GM12878 (cell line): Measurements from ENCODE around the gene ANGPTL2. TPM values are rescaled to one million over a fixed set of nuclear protein-coding genes. Genes with fewer than 3 reads are reported as not detected.

Experiments
- ATAC-seq: fragments of 200-7000 bp; cut with Tn5 transposase; 3 replicates; pipeline ENCODE4 v1.9.1; 2020; ENCODE audit warnings: mild to moderate bottlenecking, moderate library complexity
- BruUV-seq: library from RNA; stranded (reverse); fragments of 400-500 nt; replicated peaks from 2 replicates; lab custom pipeline; 2021; lab: Mats Ljungman, UMichigan
- CTCF ChIA-PET: fragments of 300-600 bp; sonication (Branson Sonifier 250); formaldehyde crosslinking; extraction: SDS; loops from one replicate; lab custom pipeline; 2021; ENCODE audit warnings: inconsistent platforms; lab: Yijun Ruan, JAX
- POLR2A ChIA-PET: fragments of 350-600 bp; formaldehyde crosslinking; extraction: SDS; loops from one replicate; lab custom pipeline; 2021; ENCODE audit warnings: inconsistent platforms; lab: Charles Lee
- RAD21 ChIA-PET: fragments of 300-600 bp; sonication (Branson Sonifier 250); formaldehyde crosslinking; loops from one replicate; lab custom pipeline; 2023; ENCODE audit warnings: antibody characterized with exemption; ENCODE audit not compliant: unreplicated experiment; lab: Charles Lee
- SMC1A ChIA-PET: fragments of 300-600 bp; sonication (Branson Sonifier 250); formaldehyde crosslinking; loops from one replicate; lab custom pipeline; 2023; ENCODE audit not compliant: unreplicated experiment, uncharacterized antibody; lab: Charles Lee
- DNase-seq: peaks from one replicate; pipeline ENCODE4 v3.0.0-alpha.2; 2011; ENCODE audit warnings: low read depth, low spot score
- FAIRE-seq: peaks from 3 replicates; lab custom pipeline; 2011; peaks lifted over from hg19 to GRCh38; lab: Jason Lieb, UNC
- H2AFZ ChIP-seq: 2 replicates; pipeline ENCODE4 v1.6.0; 2011; ENCODE audit warnings: low read depth, low read length, control low read depth; ENCODE audit not compliant: control insufficient read depth
- H3K27ac ChIP-seq: 2 replicates; pipeline ENCODE4 v1.5.1; 2011; ENCODE audit warnings: control low read depth; ENCODE audit not compliant: control insufficient read depth, insufficient read depth
- H3K27me3 ChIP-seq, 2 experiments: replicated peaks in 1 of 2; 2 replicates each; pipeline versions ENCODE4 v1.6.0 to v1.6.1; 2011; ENCODE audit warnings: low read length in 1 of 2; ENCODE audit not compliant: control insufficient read depth in 2 of 2, insufficient read depth in 2 of 2
- H3K36me3 ChIP-seq, 2 experiments: 2 replicates each; pipeline ENCODE4 v1.5.1; 2011; ENCODE audit warnings: low read length in 1 of 2; ENCODE audit not compliant: control insufficient read depth in 2 of 2, insufficient read depth in 2 of 2
- H3K4me1 ChIP-seq: 2 replicates; pipeline ENCODE4 v1.6.1; 2011; ENCODE audit warnings: mild to moderate bottlenecking, low read length, moderate library complexity, mixed read lengths; ENCODE audit not compliant: control insufficient read depth, insufficient read depth
- H3K4me2 ChIP-seq: 2 replicates; pipeline ENCODE4 v1.6.0; 2011; ENCODE audit warnings: control low read depth; ENCODE audit not compliant: control insufficient read depth, insufficient read depth
- H3K4me3 ChIP-seq: fragments of 200-600 bp; sonication (generic); 2 replicates; pipeline ENCODE4 v1.5.1; 2016
- H3K79me2 ChIP-seq: 2 replicates; pipeline ENCODE4 v1.6.0; 2011; ENCODE audit warnings: low read length; ENCODE audit not compliant: control insufficient read depth, insufficient read depth
- H3K9ac ChIP-seq: 2 replicates; pipeline ENCODE4 v1.8.0; 2011; ENCODE audit warnings: low read length, control low read depth, mixed read lengths; ENCODE audit not compliant: control insufficient read depth, insufficient read depth
- H3K9me3 ChIP-seq: replicated peaks from 3 replicates; pipeline ENCODE4 v1.5.1; 2011; ENCODE audit warnings: mild to moderate bottlenecking, low read length; ENCODE audit not compliant: control insufficient read depth, insufficient read depth
- H4K20me1 ChIP-seq: 2 replicates; pipeline ENCODE4 v1.6.0; 2011; ENCODE audit not compliant: control insufficient read depth, insufficient read depth
- BCL11A ChIP-seq: IDR thresholded peaks from 2 replicates; pipeline ENCODE4 v1.6.1; 2011; ENCODE audit warnings: low read depth, low read length
- CEBPZ ChIP-seq: fragments of 150-350 bp; IDR thresholded peaks from 2 replicates; pipeline ENCODE4 v1.6.1; 2016; ENCODE audit warnings: low read depth, low read length
- CHD2 ChIP-seq: IDR thresholded peaks from 2 replicates; pipeline ENCODE4 v1.6.1; 2011; ENCODE audit warnings: low read depth, low read length, improper control_type of control experiment, borderline replicate concordance
- IKZF1 ChIP-seq: fragments of 450-650 bp; conservative IDR thresholded peaks from 2 replicates; pipeline ENCODE4 v1.6.1; 2017; ENCODE audit warnings: antibody characterized with exemption, mild to moderate bottlenecking
- JUNB ChIP-seq: IDR thresholded peaks from 2 replicates; pipeline ENCODE4 v1.6.1; 2016; ENCODE audit warnings: antibody characterized with exemption, mild to moderate bottlenecking
- NKRF ChIP-seq: fragments of 450-650 bp; conservative IDR thresholded peaks from 2 replicates; pipeline ENCODE4 v1.6.1; 2017; ENCODE audit warnings: mild to moderate bottlenecking, moderate library complexity
- NR2C1 ChIP-seq: fragments of 450-650 bp; IDR thresholded peaks from 2 replicates; pipeline ENCODE4 v1.6.1; 2017; ENCODE audit warnings: antibody characterized with exemption, mild to moderate bottlenecking, moderate library complexity
- NR2F1 ChIP-seq: fragments of 450-650 bp; conservative IDR thresholded peaks from 2 replicates; pipeline ENCODE4 v1.6.1; 2017; ENCODE audit warnings: mild to moderate bottlenecking
- NRF1 ChIP-seq: conservative IDR thresholded peaks from 2 replicates; pipeline ENCODE4 v1.6.1; 2011; ENCODE audit warnings: mild to moderate bottlenecking, low read depth, low read length, improper control_type of control experiment
- TCF3 ChIP-seq: IDR thresholded peaks from 2 replicates; pipeline ENCODE4 v1.6.1; 2012; ENCODE audit warnings: low read depth, mild to moderate bottlenecking, low read length, borderline replicate concordance; ENCODE audit not compliant: insufficient read depth
- ZNF687 ChIP-seq: fragments of 450-650 bp; IDR thresholded peaks from 2 replicates; pipeline ENCODE4 v1.6.1; 2017; ENCODE audit warnings: mild to moderate bottlenecking, moderate library complexity
- WGBS: methylation state at CpG from one replicate; pipeline ENCODE4 v1.1.6; 2016; ENCODE audit warnings: low lambda C conversion rate; ENCODE audit not compliant: insufficient replicate concordance, insufficient coverage; ENCODE audit errors: missing lambda C conversion rate; 5-methylcytosine and 5-hydroxymethylcytosine counted together
- in situ Hi-C: fragments of 300-500 bp; cut with MboI; formaldehyde crosslinking; loops from 9 replicates; pipeline ENCODE4 v1.14.3; 2018; ENCODE audit warnings: mixed read lengths
- intact Hi-C: fragments of 100-400 bp; cut with micrococcal nuclease; formaldehyde crosslinking; loops from one replicate; pipeline ENCODE4 v1.14.2; 2022; ENCODE audit not compliant: unreplicated experiment
- polyA plus RNA-seq, 11 experiments: library from polyadenylated mRNA; depleted of rRNA in 4 of 11; unstranded in 6 of 11; stranded (reverse) in 5 of 11; fragments of >200 nt; fragmentation: Nextera tagmentation in 4 of 11; fragmentation: Illumina TruSeq in 1 of 11; extraction: Ambion mirVana in 4 of 11; extraction: Trizol in 1 of 11; gene quantifications; 1 replicate in 1 of 11; 2 replicates in 10 of 11; pipeline versions ENCODE4 v1.2.1 to v1.2.3, GENCODE V29; 2011 to 2016; ENCODE audit warnings: inconsistent platforms in 2 of 11, missing spikeins in 2 of 11, low read depth in 1 of 11
- total RNA-seq, 4 experiments: library from RNA; depleted of rRNA in 3 of 4; stranded (reverse); fragments of >200 nt in 3 of 4; fragmentation: Illumina TruSeq in 1 of 4; extraction: Trizol in 1 of 4; gene quantifications; 2 replicates each; pipeline versions ENCODE4 v1.2.1 to v1.2.3, GENCODE V29; 2013 to 2021

ANGPTL2 gene
- total and polyA plus RNA-seq, 10 of the 15 experiments (the other 5 are each of a cell fraction or from before 2014, with no cell fraction given) = 0.13 to 2.6 (median 0.82) TPM; not detected in 1

GRCh38 chr9:127059765-127060361 lies 62.6 kb downstream of the ANGPTL2 start (continued):
- no peak for TF ChIP-seq NRF1
- no peak for TF ChIP-seq JUNB
- 0 out of 2 replicates have a peak, but pooled peaks have one; percentile 30 for TF ChIP-seq CHD2
- TF ChIP-seq IKZF1 = peak; percentile 53; the same call in 1 of the 2 replicates
- TF ChIP-seq CEBPZ = no peak

GRCh38 chr9:127059030-127059429 lies 63.4 kb downstream of the ANGPTL2 start:
- 94% methylated on average over 2 of the region's 2 CpGs for WGBS
- BruUV-seq = no TSS peak
- TF ChIP-seq IKZF1 (peak; percentile 35; the same call in 1 of the 2 replicates), NR2F1 (peak; percentile 54; the same call in 1 of the 2 replicates), NKRF (no peak), TCF3 (0 out of 2 replicates have a peak, but pooled peaks have one; percentile 10), BCL11A (no peak), NR2C1 (peak; percentile 56), ZNF687 (peak; percentile 22; the same call in 1 of the 2 replicates)

More at GRCh38 chr9:127059030-127059429, 63.4 kb downstream of the ANGPTL2 start:
- ChIA-PET CTCF (interaction anchor here (0.6 to 3.2 kb wide), 13 partner anchors 9 to 120 kb away, joined by 3 to 13 read pairs (median 3); no protein-coding TSS in a partner anchor), RAD21 (interaction anchor here (1.1 to 6.2 kb wide), 15 partner anchors 16 to 140 kb away, joined by 3 to 72 read pairs (median 8); partner anchors contain the start of gene ANGPTL2), POLR2A (interaction anchor here (0.6 to 4.4 kb wide), 7 partner anchors 52 to 126 kb away, joined by 3 to 38 read pairs (median 6); no protein-coding TSS in a partner anchor), SMC1A (interaction anchor here (0.6 to 9.2 kb wide), 22 partner anchors 9 to 139 kb away, joined by 3 to 92 read pairs (median 6); no protein-coding TSS in a partner anchor)
- intact Hi-C loops (no loop called here), in situ Hi-C loops (no loop called here)
- FAIRE-seq (no peak), DNase-seq (no peak), ATAC-seq (no peak)
- Histone ChIP-seq H3K27ac (no peak overlapping the region), H3K9ac (no peak overlapping the region), H3K79me2 (no peaks in the 10 kb centered on the region), H3K4me3 (no peak overlapping the region), H3K4me2 (no peak overlapping the region), H2AFZ (no peak overlapping the region), H3K36me3 (no peaks in the 10 kb centered on the region; a peak in 1 of 4 replicates), H3K9me3 (no peaks in the 10 kb centered on the region), H3K4me1 (peaks cover 5% of the 10 kb centered on the region), H4K20me1 (no peaks in the 10 kb centered on the region), H3K27me3 (no peaks in the 10 kb centered on the region)
